Testis (tissue), 3 donors: ENCODE measurements around the gene EXOC8. TPM values are rescaled to one million over a fixed set of nuclear protein-coding genes. Genes with fewer than 3 reads are reported as not detected.
A peak's percentile ranks its signal among the peaks of the same experiment; 100 is the strongest.

ENCODE experiments used
- DNase-seq: peaks from one replicate; pipeline ENCODE4 v3.0.0-alpha.2; 2019
- H3K27ac ChIP-seq, 2 donors: fragments of 200-600 bp; sonication (generic); one replicate each; pipeline ENCODE4 v1.5.1; 2019
- H3K27me3 ChIP-seq: fragments of 200-600 bp; sonication (generic); one replicate; pipeline ENCODE4 v1.5.1; 2019
- H3K36me3 ChIP-seq: fragments of 200-600 bp; sonication (generic); one replicate; pipeline ENCODE4 v1.5.1; 2017; ENCODE audit warnings: low read depth; ENCODE audit errors: missing control alignments
- H3K4me1 ChIP-seq: fragments of 200-600 bp; sonication (generic); one replicate; pipeline ENCODE4 v1.5.1; 2019
- H3K4me3 ChIP-seq, 2 donors: fragments of 200-600 bp; sonication (generic); one replicate each; pipeline ENCODE4 v1.5.1; 2017 to 2019
- H3K9me3 ChIP-seq: fragments of 200-600 bp; sonication (generic); one replicate; pipeline ENCODE4 v1.5.1; 2017
- CTCF ChIP-seq, 3 experiments: fragments of 450-650 bp in 2 of 3; fragments of 200-600 bp in 1 of 3; sonication (generic) in 1 of 3; IDR thresholded peaks; one replicate each; pipeline ENCODE4 v1.5.1; 2016 to 2019; ENCODE audit warnings: antibody characterized with exemption in 3 of 3, mild to moderate bottlenecking in 2 of 3, moderate library complexity in 1 of 3
- POLR2A ChIP-seq: fragments of 450-650 bp; IDR thresholded peaks from one replicate; pipeline ENCODE4 v1.6.1; 2017; ENCODE audit warnings: antibody characterized with exemption, mild to moderate bottlenecking, moderate library complexity
- WGBS, 2 donors: methylation state at CpG; one replicate each; pipeline ENCODE4 v1.1.5; 2018; 5-methylcytosine and 5-hydroxymethylcytosine counted together
- intact Hi-C: fragments of 100-400 bp; cut with DNase I; formaldehyde crosslinking; loops from one replicate; pipeline ENCODE4 v1.15.1; 2023; ENCODE audit warnings: low total_unique reads
- polyA plus RNA-seq: library from polyadenylated mRNA; stranded (reverse); fragments of 350-450 nt; fragmentation: Illumina TruSeq; extraction: RNeasy Lipid Tissue Mini Kit (QIAGEN cat#74804); gene quantifications from one replicate; pipeline ENCODE4 v1.2.3, GENCODE V29; 2014; ENCODE audit warnings: low read depth, low replicate concordance; ENCODE audit not compliant: insufficient read depth
- total RNA-seq, 2 donors: library from RNA; depleted of rRNA; stranded (reverse); fragments of >200 nt; gene quantifications; one replicate each; pipeline ENCODE4 v1.2.3, GENCODE V29; 2016

The EXOC8 gene
- total and polyA plus RNA-seq, 3 donors from 2014 or later: 9.3 to 14.7 (median 13.9) TPM

DNA sequence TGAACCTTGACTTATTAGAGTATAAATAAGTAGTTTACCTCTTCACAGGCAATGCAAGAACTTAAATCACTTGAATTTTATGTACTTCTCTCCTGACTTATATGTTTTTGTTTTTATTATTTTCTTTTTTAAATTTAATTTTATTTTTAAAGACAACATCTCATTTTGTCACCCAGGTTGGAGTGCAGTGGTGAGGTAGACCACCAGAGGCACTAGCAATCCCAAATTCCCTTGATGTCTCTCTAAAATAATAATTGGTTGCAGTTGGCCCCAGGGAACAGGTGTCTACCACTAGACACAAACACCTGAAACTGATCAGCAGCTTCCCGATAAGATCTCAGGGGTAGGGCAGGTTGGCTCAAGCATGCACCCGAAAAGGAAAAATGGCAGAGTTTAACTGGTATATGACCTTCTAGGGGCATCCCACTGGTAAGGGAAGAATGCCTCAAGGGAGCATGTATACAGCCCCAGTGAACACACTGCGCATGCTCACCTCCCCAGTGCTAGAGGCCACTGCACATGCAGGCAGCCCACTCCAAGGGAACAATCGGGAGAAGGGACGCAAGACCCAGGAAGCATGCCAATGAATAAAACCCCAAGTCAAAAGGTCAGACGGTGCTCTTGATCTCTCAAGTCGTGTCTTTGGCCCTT lies 14.6 kb downstream of the EXOC8 start:
- 82 to 85% methylated on average over 7 of the region's 7 CpGs for WGBS, 2 donors
- TF ChIP-seq CTCF (IDR thresholded peaks at IDR 0.05): peak in 1 of 3 experiments; percentile 14
- no peak for TF ChIP-seq POLR2A
- Histone ChIP-seq H3K9me3 (no peaks in the 10 kb centered on the region), H3K27ac (no peak overlapping the region), H3K4me3 (no peak overlapping the region), H3K27me3 (no peaks in the 10 kb centered on the region), H3K4me1 (no peaks in the 10 kb centered on the region), H3K36me3 (no peaks in the 10 kb centered on the region)
- intact Hi-C loops: no loop called here
- no peak for DNase-seq

DNA sequence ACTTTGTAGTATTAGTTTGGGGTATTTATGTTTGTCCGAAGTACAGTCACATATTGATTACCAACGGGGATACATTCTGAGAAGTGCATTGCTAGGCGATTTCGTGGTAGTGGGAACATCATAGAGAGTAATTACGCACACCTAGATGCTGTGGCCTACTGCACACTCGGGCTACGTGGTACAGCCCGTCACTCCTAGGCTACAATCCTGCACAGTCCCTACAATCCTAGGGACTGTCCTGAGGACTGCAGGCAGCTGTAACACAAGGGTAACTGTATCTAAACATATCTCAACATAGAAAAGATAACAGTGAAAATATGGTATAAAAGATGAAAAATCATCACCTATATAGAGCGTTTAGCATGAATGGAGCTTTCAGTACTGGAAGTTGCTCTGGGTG lies 18.6 kb downstream of the EXOC8 start:
- no peak for DNase-seq
- 52 to 89% methylated on average over 9 of the region's 9 CpGs for WGBS, 2 donors
- H3K4me3 ChIP-seq: peak overlapping the region in 1 of 2 donors; percentile 53
- H3K4me1 ChIP-seq: no peaks in the 10 kb centered on the region
- no peak overlapping the region for H3K27ac ChIP-seq
- TF ChIP-seq POLR2A (no peak), CTCF (IDR thresholded peaks at IDR 0.05) (no peak)
- intact Hi-C loops: no loop called here
- no peaks in the 10 kb centered on the region for H3K9me3 ChIP-seq
- no peaks in the 10 kb centered on the region for H3K36me3 ChIP-seq
- no peaks in the 10 kb centered on the region for H3K27me3 ChIP-seq

GRCh38 chr1:231318568-231318967 lies 19.1 kb downstream of the EXOC8 start:
- DNase-seq: no peak
- WGBS, 2 donors: 53 to 61% methylated on average over 3 to 4 of the region's 4 CpGs
- H3K27ac ChIP-seq: no peak overlapping the region
- peak overlapping the region in 1 of 2 donors; percentile 53 for H3K4me3 ChIP-seq
- no peaks in the 10 kb centered on the region for H3K4me1 ChIP-seq
- no peaks in the 10 kb centered on the region for H3K27me3 ChIP-seq
- intact Hi-C loops: no loop called here
- no peak for TF ChIP-seq POLR2A
- TF ChIP-seq CTCF (IDR thresholded peaks at IDR 0.05): no peak
- no peaks in the 10 kb centered on the region for H3K9me3 ChIP-seq
- H3K36me3 ChIP-seq: no peaks in the 10 kb centered on the region

GRCh38 chr1:231318015-231318355 lies 19.7 kb downstream of the EXOC8 start:
- DNase-seq: no peak
- no peaks in the 10 kb centered on the region for H3K27me3 ChIP-seq
- peak overlapping the region; percentile 48 to 53 for H3K4me3 ChIP-seq
- no peaks in the 10 kb centered on the region for H3K9me3 ChIP-seq
- no peaks in the 10 kb centered on the region for H3K36me3 ChIP-seq
- 67 to 81% methylated on average over 15 of the region's 15 CpGs for WGBS, 2 donors
- intact Hi-C loops: no loop called here
- H3K27ac ChIP-seq: no peak overlapping the region
- TF ChIP-seq POLR2A (no peak), CTCF (IDR thresholded peaks at IDR 0.05) (no peak)
- H3K4me1 ChIP-seq: no peaks in the 10 kb centered on the region
